ENCODE data around the gene FMNL1. TPM values are rescaled to one million over a fixed set of nuclear protein-coding genes. Genes with fewer than 3 reads are reported as not detected.

FMNL1 gene
- polyA plus RNA-seq, 1 donor (not counting 4 experiments of a cell fraction or from before 2014, with no cell fraction given): 0.46 TPM

GRCh38 chr17:45263477-45263860, 41.8 kb downstream of the FMNL1 start:
- dilution Hi-C loops (cut with MboI; ENCODE audit: extremely low pct_ligation_motif_present, low sequenced_read_pairs): no loop called here
- TF ChIP-seq EZH2 (IDR thresholded peaks at IDR 0.05; ENCODE audit: low read length) (no peak), CTCF (optimal IDR thresholded peaks at IDR 0.05 in 1 of 3, IDR thresholded peaks at IDR 0.05 in 1 of 3, conservative IDR thresholded peaks at IDR 0.05 in 1 of 3; ENCODE audit: extremely low read depth in 1 of 3, insufficient read depth in 2 of 3, low read length in 3 of 3) (no peak)
- H3K4me3 ChIP-seq (ENCODE audit: control insufficient read depth in 2 of 3, extremely low read depth in 1 of 3, insufficient read depth in 2 of 3, low read depth in 1 of 3, low read length in 3 of 3): no peak overlapping the region
- no peak overlapping the region for H3K27ac ChIP-seq (ENCODE audit: control insufficient read depth, insufficient read depth, low read length)
- H3K9me1 ChIP-seq (ENCODE audit: control insufficient read depth, extremely low read depth, insufficient read depth, low read length): no peaks in the 10 kb centered on the region
- no peaks in the 10 kb centered on the region for H3K79me2 ChIP-seq (ENCODE audit: control insufficient read depth, insufficient read depth, low read length)
- H3K4me2 ChIP-seq (ENCODE audit: control insufficient read depth, extremely low read depth, insufficient read depth, low read depth, low read length): no peak overlapping the region
- FAIRE-seq (no peak), DNase-seq (ENCODE audit: low read depth, low spot score) (no peak)
- H3K27me3 ChIP-seq (ENCODE audit: control insufficient read depth, extremely low read depth, insufficient read depth, low read length): no peaks in the 10 kb centered on the region
- no peak overlapping the region for H3K9ac ChIP-seq (ENCODE audit: control insufficient read depth, extremely low read depth, insufficient read depth, low read length)
- peaks cover 12% of the 10 kb centered on the region for H3K4me1 ChIP-seq (ENCODE audit: control insufficient read depth, extremely low read depth, insufficient read depth, low read length)
- H3K9me3 ChIP-seq (ENCODE audit: control insufficient read depth, low read depth, low read length): no peaks in the 10 kb centered on the region
- no peak overlapping the region for H2AFZ ChIP-seq (ENCODE audit: control insufficient read depth, low read length)
- peaks cover 38 to 43% of the 10 kb centered on the region in 2 experiments for H3K36me3 ChIP-seq (ENCODE audit: control insufficient read depth in 2 of 2, extremely low read depth in 1 of 2, insufficient read depth in 2 of 2, low read length in 2 of 2)
- peaks cover 3% of the 10 kb centered on the region for H4K20me1 ChIP-seq (ENCODE audit: control insufficient read depth, extremely low read depth, insufficient read depth, low read length)

- Histone ChIP-seq H3K4me1 (ENCODE audit: control insufficient read depth, extremely low read depth, insufficient read depth, low read length) (peaks cover 12% of the 10 kb centered on the region), H2AFZ (ENCODE audit: control insufficient read depth, low read length) (no peak overlapping the region), H3K27me3 (ENCODE audit: control insufficient read depth, extremely low read depth, insufficient read depth, low read length) (no peaks in the 10 kb centered on the region), H3K4me2 (ENCODE audit: control insufficient read depth, extremely low read depth, insufficient read depth, low read depth, low read length) (no peak overlapping the region), H3K9me1 (ENCODE audit: control insufficient read depth, extremely low read depth, insufficient read depth, low read length) (no peaks in the 10 kb centered on the region), H3K27ac (ENCODE audit: control insufficient read depth, insufficient read depth, low read length) (no peak overlapping the region), H3K9ac (ENCODE audit: control insufficient read depth, extremely low read depth, insufficient read depth, low read length) (no peak overlapping the region), H4K20me1 (ENCODE audit: control insufficient read depth, extremely low read depth, insufficient read depth, low read length) (peaks cover 3% of the 10 kb centered on the region), H3K79me2 (ENCODE audit: control insufficient read depth, insufficient read depth, low read length) (no peaks in the 10 kb centered on the region), H3K4me3 (ENCODE audit: control insufficient read depth in 2 of 3, extremely low read depth in 1 of 3, insufficient read depth in 2 of 3, low read depth in 1 of 3, low read length in 3 of 3) (no peak overlapping the region), H3K36me3 (ENCODE audit: control insufficient read depth in 2 of 2, extremely low read depth in 1 of 2, insufficient read depth in 2 of 2, low read length in 2 of 2) (peaks cover 45 to 49% of the 10 kb centered on the region in 2 experiments), H3K9me3 (ENCODE audit: control insufficient read depth, low read depth, low read length) (no peaks in the 10 kb centered on the region)
- no peak for TF ChIP-seq EZH2 (IDR thresholded peaks at IDR 0.05; ENCODE audit: low read length)
- TF ChIP-seq CTCF (optimal IDR thresholded peaks at IDR 0.05 in 1 of 3, IDR thresholded peaks at IDR 0.05 in 1 of 3, conservative IDR thresholded peaks at IDR 0.05 in 1 of 3; ENCODE audit: extremely low read depth in 1 of 3, insufficient read depth in 2 of 3, low read length in 3 of 3): no peak
- dilution Hi-C loops (cut with MboI; ENCODE audit: extremely low pct_ligation_motif_present, low sequenced_read_pairs): no loop called here
- no peak for DNase-seq (ENCODE audit: low read depth, low spot score)
- no peak for FAIRE-seq
These were observed 42.7 kb downstream of the FMNL1 start for GRCh38 chr17:45264430-45264829.
